Stimulated activated CD8-positive, alpha-beta memory T cell treated with anti-CD3 and anti-CD28 coated beads, Interleukin-15, amount 100 ng/mL, for 24 hours (primary cell): ENCODE results near the gene GOLGA8N.
"Not testable (repeated sequence)": the region's sequence is repeated elsewhere in the genome, so short reads cannot be mapped to it uniquely, and the experiment has no call there.

ENCODE experiments used
- DNase-seq: peaks from one replicate; pipeline ENCODE4 v3.0.0-alpha.2; 2020; ENCODE audit warnings: low read depth

Gene GOLGA8N

DNA sequence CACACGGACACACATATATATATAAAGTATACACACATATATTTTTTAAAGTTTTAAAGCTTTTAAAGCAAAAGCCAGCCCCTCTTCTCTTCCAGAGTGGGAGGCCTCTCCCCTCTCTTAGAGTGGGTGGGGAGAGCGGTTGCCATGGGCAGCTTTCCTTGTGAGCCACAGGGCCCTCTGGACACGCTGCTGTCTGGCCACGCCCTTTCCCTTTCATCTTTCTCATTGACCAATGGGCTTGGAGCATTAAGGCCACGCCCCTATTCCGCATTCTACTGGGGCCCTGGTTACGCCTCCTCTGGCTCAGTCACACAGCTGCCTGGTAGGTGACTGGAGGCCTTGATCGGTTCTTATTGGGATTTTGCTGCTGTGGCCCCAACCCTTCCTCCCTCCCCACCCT is at the start of gene GOLGA8N:
GOLGA8N (plus strand) TSS at position 306 of the 400 bp plus-strand sequence.
- DNase-seq, result not testable (repeated sequence)

DNA sequence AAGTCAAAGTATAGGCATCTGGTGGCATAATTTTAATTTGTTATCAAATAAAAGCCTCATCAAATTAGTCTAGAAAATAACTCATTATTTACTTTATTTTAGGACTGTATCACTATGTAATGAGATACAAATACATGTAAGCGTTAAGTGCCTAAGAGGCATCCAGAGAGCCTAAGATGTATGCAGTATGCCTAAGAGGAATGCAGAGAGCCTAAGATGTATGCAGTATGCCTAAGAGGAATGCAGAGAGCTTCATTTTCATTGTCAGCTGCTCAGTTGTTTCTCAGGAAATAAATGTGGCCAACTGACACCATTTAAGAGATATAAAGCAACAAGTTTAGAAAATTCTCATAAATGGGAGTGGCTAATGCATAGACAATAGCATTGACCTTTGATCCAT is 49.8 kb upstream of the GOLGA8N start:
- DNase-seq, result not testable (repeated sequence)

DNA sequence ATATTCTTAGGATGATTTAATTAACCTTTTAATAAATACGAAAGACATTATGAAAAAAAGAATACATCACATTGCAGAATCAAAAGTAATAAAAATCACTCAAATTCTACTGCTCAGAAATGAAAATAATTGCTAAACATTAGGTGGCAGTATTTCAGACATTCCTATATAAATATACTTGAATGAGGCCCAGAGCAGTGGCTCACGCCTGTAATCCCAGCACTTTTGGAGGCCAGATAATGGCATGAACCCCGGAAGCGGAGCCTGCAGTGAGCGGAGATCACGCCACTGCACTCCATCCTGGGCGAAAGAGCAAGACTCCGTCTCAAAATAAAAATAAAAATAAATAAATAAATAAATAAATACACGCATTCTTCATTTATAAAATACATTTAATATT is 48.1 kb upstream of the GOLGA8N start:
- DNase-seq, result not testable (repeated sequence)

DNA sequence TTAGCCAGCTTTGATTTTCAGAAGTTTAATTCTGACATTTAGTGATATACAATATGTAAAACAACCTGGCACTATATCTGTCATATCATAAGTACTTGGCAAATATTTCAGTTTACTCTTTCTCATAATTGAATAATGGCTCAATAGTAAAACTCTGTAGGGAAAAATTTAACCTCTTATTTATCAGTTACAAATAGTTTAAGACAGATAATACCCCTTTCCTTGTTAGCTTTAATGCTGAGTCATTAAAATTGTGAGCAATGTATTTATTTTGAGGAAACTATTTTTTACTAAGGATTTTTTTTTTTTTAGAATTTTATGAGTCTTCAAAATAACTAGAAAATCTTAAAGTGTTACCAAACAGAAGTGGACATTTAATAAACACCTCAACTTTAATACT is 38.7 kb upstream of the GOLGA8N start:
- not testable (repeated sequence) for DNase-seq

DNA sequence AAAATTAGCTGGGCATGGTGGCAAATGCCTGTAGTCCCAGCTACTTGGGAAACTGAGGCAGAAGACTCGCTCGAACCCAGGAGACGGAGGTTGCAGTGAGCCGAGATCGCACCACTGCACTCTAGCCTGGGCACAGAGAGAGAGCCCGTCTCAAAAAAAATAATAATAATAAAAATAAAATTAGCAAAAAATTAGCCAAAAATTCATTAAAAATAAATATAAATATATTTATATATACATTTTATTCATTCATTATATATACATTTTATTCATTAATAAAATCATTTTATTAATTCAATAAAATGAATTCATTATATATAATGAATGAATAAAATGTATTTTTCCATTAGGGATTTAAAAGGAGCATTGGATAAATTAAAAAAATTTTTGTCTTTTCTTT is 31.1 kb upstream of the GOLGA8N start:
- DNase-seq, result not testable (repeated sequence)

DNA sequence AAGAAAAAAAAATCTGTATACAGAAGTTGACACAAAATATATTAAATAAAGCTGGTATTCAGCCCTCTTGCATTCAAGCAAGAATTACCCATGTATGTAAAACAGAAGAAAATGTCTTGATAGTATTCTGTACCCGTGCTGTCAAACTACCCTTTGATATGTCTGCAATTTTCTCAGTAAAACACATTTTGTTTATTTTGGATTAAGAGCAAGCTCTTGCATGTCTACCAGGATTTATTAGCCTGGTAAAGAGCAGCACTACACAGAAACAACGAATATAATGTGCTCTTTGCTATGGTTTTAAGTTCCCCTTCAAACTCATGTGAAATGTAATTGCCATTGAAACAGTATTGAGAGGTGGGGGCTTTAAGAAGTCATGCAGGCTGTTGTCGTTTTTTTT is 24.3 kb upstream of the GOLGA8N start:
- not testable (repeated sequence) for DNase-seq

DNA sequence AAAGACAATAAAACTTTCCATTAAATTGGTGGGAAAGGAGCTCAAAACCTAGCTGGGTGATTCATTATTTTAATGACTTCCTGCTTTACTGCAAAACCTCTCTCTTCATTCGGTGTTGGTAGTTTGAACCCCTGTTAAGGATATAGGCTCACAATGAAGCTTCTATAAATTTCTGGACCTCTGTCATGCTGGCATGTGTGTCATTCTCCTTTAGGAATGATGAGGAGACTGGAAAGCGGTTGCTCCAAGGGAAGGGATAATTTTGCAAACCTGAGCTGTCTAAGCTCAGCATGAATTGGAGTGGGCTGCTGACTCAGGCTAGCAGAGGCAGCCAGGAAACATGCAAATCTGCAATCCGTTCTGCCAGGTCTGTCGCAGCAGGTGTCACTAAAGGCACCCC is 14.8 kb upstream of the GOLGA8N start:
- DNase-seq, result not testable (repeated sequence)

DNA sequence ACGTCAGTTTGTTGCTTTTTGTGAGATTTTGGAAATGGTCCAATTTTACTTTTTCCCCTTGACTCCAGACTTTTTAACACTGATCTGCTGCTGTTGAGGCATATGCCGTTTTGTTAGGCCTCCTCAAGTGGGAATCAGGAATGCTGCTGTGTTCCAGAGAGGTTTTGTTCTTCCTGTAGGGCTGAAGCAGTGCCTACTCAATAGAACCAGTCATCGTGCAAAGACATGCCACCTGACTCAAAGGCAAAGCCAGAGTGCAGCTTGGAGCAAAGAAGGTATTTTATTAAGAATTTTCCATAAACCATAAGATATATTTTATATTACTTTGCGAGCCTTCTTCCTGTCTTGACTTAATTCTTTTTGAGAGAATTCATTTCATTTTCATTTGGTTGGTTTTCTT is 7.4 kb upstream of the GOLGA8N start:
- DNase-seq, result not testable (repeated sequence)

DNA sequence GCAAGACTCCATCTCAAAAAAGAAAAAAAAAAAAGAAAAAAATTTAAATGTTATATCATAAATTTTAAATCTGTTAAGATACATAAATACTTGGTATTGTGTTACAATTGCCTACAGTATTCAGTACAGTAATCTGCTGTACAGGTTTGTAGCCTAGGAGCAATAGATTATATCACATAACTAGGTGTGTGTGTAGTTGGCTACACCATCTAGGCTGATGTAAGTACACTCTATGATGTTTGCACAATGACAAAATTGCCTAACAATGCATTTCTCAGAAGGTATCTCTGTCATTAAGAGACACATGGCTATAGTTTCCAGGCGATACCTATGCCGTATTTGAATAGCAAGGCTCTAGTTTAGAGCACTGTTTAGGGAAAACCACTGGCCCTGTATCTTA is 16.3 kb downstream of the GOLGA8N start:
- DNase-seq, result not testable (repeated sequence)

DNA sequence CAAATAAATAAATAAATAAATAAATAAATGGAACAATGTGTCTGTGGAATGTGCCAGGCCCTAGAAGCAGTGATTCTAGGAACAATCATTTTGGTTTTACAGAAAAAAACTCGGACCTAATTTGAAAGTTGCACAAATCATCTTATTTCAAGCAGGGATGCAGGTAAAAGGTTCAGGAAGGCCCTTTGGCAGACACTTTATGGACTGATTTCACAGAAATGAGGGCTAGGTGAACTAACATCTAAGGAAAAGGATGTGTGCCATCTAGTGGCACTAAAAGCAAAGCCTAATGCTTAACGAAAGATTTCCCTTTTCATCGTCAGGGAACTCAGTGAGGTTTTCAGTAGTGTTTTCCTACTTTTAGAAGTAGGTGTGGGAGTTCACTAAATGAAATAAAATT is 17.5 kb downstream of the GOLGA8N start:
- not testable (repeated sequence) for DNase-seq

DNA sequence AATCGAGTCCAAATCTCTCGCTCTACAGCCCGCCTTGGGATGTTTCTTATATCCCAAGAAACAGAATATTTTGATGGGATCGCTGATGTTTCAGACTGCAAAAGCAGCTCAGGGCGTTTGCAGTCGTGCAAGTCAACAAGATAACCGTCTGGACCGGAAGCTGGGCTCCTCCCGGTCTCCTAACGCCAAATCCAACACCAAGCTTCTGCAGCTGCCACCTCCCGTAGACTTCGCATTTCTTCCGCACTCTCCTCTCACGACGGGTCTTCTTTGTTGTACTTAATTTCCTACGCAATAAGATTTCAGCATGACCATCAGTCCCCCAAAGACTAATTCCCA is 21.4 kb downstream of the GOLGA8N start:
- not testable (repeated sequence) for DNase-seq

DNA sequence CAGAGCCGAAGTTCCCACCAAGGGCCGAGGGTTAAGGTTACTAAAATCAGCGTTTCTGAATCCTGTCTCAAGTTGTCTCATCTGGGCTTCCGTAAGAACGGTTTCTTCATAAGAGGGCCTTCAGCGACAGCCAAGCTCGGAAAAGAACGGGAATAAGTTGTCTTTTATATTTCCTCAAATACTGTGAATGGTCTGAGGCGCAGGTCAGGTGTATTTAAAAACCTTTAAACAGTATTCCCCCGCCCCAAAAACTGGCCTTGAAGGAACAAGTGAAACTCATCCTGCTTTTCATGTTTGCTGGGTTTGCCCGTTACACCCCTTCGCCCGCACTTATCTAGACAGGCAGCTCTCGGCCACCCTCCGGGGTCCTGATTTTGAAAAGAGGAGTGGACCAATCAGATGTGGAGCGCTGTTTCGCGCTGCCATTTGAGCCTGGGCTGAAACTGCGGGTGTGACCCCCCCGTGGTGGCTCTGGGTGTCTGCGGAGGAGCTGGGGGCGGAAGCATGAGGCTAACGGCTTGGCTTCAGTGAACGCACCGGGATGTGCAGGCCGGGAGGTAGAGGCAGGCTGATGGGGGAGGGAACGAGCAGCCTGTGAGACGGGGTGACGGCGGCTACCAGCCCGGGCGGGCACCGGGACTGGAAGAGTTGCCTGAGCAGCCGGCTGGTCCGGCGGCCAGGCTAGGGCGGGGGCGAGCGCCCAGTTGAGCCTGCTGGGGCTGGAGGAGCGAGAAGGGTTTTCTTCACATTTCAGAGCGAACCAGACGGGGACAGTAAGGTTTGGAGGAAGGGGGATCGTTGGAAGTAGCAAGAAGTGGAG is 22.0 kb downstream of the GOLGA8N start, which contains the start of gene ARHGAP11A:
ARHGAP11A (plus strand) TSS at position 454 of the 820 bp plus-strand sequence. CDS start 708 bp downstream, outside the sequence.
- peak; percentile 35 for DNase-seq

DNA sequence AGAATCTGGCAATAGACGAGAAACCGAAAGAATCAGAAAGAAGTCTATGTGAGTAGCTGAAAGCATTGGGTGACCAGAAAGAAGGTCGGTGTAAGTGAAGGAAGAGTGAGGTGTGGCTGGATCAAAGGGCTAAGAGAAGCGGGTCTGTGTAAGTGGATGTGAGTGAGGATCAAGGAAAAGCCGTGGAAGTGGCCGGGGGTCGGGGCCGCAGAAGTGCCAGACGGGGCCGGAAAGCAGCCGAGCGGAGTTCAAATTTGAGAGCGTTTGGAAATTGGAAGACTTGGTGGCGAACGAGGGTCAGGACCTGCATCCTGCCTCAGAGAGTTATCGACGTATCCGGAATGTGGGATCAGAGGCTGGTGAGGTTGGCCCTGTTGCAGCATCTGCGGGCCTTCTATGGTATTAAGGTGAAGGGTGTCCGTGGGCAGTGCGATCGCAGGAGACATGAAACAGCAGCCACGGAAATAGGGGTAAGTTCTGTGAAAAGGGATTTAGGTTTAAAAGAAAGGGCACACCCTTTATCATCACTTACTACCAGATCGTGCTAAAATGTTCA is 22.7 kb downstream of the GOLGA8N start:
- DNase-seq, result not testable (repeated sequence)

DNA sequence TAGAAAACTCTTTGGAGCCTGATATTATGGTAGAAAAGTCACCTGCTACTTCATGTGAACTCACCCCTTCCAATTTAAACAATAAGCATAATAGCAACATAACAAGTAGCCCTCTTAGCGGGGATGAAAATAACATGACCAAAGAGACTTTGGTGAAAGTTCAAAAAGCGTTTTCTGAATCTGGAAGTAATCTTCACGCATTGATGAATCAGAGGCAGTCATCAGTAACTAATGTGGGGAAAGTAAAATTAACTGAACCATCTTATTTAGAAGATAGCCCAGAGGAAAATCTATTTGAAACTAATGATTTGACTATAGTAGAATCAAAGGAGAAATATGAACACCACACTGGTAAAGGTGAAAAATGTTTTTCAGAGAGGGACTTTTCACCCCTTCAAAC is 43.2 kb downstream of the GOLGA8N start:
- DNase-seq, result no peak

DNA sequence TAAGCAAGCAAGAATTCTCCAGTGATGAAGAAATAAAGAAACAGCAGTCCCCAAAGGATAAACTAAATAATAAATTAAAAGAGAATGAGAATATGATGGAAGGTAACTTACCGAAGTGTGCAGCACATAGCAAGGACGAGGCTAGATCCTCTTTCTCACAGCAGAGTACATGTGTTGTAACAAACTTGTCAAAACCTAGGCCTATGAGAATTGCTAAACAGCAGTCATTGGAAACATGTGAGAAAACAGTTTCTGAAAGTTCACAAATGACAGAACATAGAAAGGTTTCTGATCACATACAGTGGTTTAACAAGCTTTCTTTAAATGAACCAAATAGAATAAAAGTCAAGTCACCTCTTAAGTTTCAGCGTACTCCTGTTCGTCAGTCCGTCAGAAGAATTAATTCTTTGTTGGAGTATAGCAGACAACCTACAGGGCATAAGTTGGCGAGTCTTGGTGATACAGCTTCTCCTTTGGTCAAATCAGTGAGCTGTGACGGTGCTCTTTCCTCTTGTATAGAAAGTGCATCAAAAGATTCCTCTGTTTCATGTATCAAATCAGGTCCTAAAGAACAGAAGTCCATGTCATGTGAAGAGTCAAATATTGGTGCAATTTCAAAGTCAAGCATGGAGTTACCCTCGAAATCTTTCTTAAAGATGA is 43.8 kb downstream of the GOLGA8N start:
- DNase-seq, result no peak

DNA sequence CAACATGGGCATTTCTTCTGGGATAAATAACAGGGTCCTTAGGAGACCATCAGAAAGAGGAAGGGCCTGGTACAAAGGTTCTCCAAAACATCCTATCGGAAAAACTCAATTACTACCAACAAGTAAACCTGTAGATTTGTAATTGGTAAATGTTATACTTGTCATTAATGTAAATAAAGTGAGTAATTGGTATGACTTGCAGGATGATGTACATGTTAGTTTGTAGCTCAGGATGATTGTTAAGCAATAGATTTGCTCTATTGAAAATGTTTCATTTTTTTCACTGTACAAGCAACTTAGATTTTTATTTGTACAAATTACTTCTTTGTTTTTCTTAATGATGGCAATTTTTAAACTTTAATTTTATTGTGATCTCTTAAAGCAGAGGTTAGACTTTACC is 44.4 kb downstream of the GOLGA8N start:
- DNase-seq, result no peak

DNA sequence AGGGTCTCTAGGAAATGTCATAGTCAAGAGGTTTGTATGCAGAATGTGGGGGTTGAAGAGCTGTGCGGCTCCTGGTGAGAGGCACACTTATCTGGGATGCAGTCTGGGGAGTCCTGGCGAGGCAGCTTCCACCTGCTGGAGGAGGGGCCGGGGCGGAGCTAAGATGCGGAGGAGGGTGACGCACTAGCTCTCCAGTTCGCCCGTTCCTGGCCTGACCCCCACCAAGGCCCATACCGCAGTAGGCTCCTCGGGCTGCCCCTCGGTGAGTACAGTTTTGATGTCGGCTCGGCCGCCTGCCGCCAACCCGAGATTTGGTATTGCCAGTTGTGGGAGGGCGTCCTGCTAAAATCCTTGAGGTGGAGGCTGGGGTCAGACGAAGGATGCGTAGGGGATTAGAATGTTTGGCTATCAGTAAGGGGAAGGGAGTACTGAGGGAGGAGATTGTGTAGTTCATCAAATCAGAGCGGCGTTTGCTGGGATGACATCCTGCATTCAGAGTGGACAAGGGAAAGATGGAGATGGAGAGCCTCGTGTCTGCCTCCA is 48.3 kb downstream of the GOLGA8N start, which contains the start of gene SCG5:
SCG5 (plus strand) TSS at position 194 of the 543 bp plus-strand sequence. CDS start 1,883 bp downstream, outside the sequence.
- DNase-seq, result no peak

DNA sequence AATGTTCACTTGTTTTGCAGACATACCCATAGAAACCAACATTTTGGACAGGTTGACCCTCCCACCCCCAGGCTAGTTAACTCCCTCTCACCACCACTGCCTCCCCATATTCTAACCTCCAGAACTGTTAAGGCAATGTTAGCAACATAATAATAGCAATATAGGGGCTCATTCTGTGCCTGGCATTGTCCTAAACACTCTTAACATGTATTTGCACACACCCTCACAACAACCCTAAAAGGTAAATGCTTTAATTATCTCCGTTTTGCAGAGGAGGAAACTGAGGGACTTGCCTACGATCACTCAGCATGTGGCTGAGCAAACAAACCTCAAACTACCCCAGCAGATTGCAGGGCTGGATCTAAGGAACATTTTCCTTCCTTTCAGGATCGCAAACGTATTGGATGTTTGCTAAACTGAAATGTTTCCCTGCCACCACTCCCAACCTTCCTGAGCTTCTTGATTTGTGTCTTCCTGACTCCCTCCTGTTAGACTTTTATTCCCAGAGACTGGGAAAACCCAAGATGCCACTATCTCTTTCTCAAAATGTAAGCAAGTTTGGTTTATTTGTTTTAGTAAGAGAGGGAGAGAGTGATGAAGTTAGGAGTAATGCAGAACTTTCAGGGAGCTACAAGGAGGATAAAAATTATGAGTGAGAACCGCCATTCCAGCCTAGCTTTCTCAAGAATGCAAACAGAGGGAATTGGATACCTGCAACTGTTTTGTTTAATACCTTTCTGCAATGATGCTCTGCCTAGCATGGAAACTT is 49.6 kb downstream of the GOLGA8N start:
- DNase-seq, result no peak

DNA sequence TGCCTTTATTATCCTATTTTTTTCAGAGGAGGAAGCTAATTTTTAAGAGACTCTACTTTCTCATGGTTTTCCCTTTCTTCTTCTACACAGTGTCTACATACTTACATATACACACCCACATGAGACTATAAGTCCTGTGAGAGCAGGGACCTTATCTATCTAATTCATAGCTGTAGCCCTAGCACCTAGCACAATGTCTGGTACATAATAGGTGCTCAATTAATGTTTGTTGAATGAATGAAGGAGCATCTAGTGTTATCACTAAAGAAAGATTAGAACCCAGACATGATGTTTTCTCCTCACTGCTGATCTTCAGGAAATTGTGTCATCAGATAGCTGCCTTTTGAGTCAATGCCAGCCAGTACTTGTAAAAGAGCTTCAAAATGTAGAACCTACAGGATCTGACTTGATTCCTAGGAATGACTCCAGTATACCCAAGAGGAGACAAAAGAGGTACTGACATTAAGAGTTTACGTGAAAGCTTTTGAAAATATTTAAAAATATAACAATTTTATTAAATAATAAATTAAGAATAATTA is 50.7 kb downstream of the GOLGA8N start:
- no peak for DNase-seq

DNA sequence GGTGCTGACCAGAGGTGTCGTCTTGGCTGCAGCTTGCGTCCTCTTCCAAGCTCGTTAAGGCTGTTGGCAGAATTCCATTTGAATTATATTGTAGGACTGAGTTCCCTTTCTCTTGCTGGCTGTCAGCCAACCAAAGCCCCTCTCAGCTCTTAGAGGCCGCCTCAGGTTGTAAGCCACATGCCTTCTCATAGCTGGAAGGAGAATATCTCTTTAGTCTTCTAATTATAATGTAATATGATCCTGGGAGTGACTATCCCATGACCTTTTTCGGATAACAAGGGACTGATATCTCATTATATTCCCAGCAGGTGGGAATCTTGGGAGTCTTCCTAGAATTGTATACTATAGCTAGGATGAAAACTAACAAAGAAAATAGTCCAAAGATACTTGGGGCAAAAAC is 53.0 kb downstream of the GOLGA8N start:
- DNase-seq, result no peak

DNA sequence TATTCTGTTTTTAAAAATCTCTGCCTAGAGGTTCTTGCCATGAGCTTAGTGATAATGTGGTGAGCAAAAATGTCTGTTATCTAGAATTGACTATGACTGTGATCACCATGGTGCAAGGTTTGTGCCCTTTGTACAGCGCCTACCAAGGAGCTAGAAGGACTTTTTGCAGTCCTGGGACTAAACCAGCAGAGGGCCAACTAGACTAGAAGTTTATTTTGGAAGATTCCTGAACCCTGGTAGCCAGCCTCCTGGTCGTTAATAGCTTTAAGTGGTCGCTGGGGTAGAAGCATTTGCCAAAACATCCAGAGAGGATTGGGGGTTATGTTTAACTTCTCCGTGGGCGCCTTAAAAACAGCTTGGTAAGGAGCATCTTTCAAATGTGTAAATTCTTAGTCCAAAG is 56.1 kb downstream of the GOLGA8N start:
- no peak for DNase-seq
